Endothelial cell of umbilical vein (primary cell): ENCODE data around the gene PRKCB. TPM values are rescaled to one million over a fixed set of nuclear protein-coding genes. Genes with fewer than 3 reads are reported as not detected.

Experiments
- BruUV-seq: library from RNA; stranded (reverse); fragments of 400-500 nt; replicated peaks from 2 replicates; lab custom pipeline; 2021; lab: Mats Ljungman, UMichigan
- CTCF ChIA-PET: fragments of 300-600, 350-600 bp; sonication (Branson Sonifier 250); formaldehyde crosslinking; loops from one replicate; lab custom pipeline; 2021; ENCODE audit warnings: antibody characterized with exemption, inconsistent platforms; lab: Charles Lee
- POLR2A ChIA-PET: fragments of 300-600, 350-600 bp; sonication (Branson Sonifier 250); formaldehyde crosslinking; loops from one replicate; lab custom pipeline; 2021; ENCODE audit warnings: antibody characterized with exemption, inconsistent platforms; lab: Charles Lee
- DNase-seq: peaks from one replicate; pipeline ENCODE4 v3.0.0-alpha.2; 2011; ENCODE audit warnings: low read depth, low spot score
- FAIRE-seq: peaks from 2 replicates; lab custom pipeline; 2011; peaks lifted over from hg19 to GRCh38; lab: Jason Lieb, UNC
- H2AFZ ChIP-seq: 2 replicates; pipeline ENCODE4 v1.6.0; 2012; ENCODE audit warnings: low read depth, low read length, control low read depth, inconsistent platforms
- H3K27ac ChIP-seq: 2 replicates; pipeline ENCODE4 v1.5.1; 2011; ENCODE audit warnings: low read depth, mild to moderate bottlenecking, control low read depth, low read length, moderate library complexity; ENCODE audit not compliant: insufficient read depth
- H3K27me3 ChIP-seq, 2 experiments: 2 replicates each; pipeline versions ENCODE4 v1.6.0 to v1.6.1; 2011; ENCODE audit warnings: low read length in 2 of 2, mixed read lengths in 1 of 2; ENCODE audit not compliant: control insufficient read depth in 2 of 2, insufficient read depth in 2 of 2
- H3K36me3 ChIP-seq, 2 experiments: 2 replicates in 1 of 2; 3 replicates in 1 of 2; pipeline ENCODE4 v1.5.1; 2011; ENCODE audit warnings: low read length in 2 of 2, mild to moderate bottlenecking in 1 of 2, moderate library complexity in 1 of 2; ENCODE audit not compliant: control insufficient read depth in 2 of 2, insufficient read depth in 2 of 2; ENCODE audit errors: extremely low read depth in 1 of 2
- H3K4me1 ChIP-seq: 3 replicates; pipeline ENCODE4 v1.5.1; 2011; ENCODE audit warnings: mild to moderate bottlenecking, low read length; ENCODE audit not compliant: control insufficient read depth, insufficient read depth; ENCODE audit errors: extremely low read depth
- H3K4me2 ChIP-seq: 2 replicates; pipeline ENCODE4 v1.6.1; 2011; ENCODE audit warnings: low read length, control low read depth, mixed read lengths; ENCODE audit not compliant: insufficient read depth
- H3K4me3 ChIP-seq, 3 experiments: fragments of 200-600 bp in 1 of 3; sonication (generic), shearing (Covaris generic) in 1 of 3; replicated peaks in 1 of 3; 2 replicates each; pipeline ENCODE4 v1.5.1; 2011 to 2016; ENCODE audit warnings: control low read depth in 3 of 3, low read length in 3 of 3, mild to moderate bottlenecking in 2 of 3, inconsistent platforms in 1 of 3, low read depth in 1 of 3, moderate library complexity in 1 of 3; ENCODE audit not compliant: insufficient read depth in 1 of 3
- H3K79me2 ChIP-seq: 2 replicates; pipeline ENCODE4 v1.6.0; 2012; ENCODE audit warnings: low read length, inconsistent platforms; ENCODE audit not compliant: control insufficient read depth, insufficient read depth
- H3K9ac ChIP-seq: replicated peaks from 2 replicates; pipeline ENCODE3; 2011; ENCODE audit warnings: low read length, control low read depth; ENCODE audit not compliant: insufficient read depth; ENCODE audit errors: extremely low read depth
- H3K9me1 ChIP-seq: replicated peaks from 3 replicates; pipeline ENCODE4 v1.6.0; 2011; ENCODE audit warnings: mild to moderate bottlenecking, low read length; ENCODE audit not compliant: control insufficient read depth, insufficient read depth; ENCODE audit errors: extremely low read depth
- H3K9me3 ChIP-seq: replicated peaks from 2 replicates; pipeline ENCODE4 v1.5.1; 2012; ENCODE audit warnings: low read length, inconsistent platforms; ENCODE audit not compliant: control insufficient read depth, insufficient read depth
- H4K20me1 ChIP-seq: replicated peaks from 2 replicates; pipeline ENCODE3; 2011; ENCODE audit warnings: mild to moderate bottlenecking, low read length; ENCODE audit not compliant: control insufficient read depth, insufficient read depth; ENCODE audit errors: extremely low read depth
- EZH2 ChIP-seq: IDR thresholded peaks from 2 replicates; pipeline ENCODE4 v1.6.1; 2012; ENCODE audit warnings: borderline replicate concordance, low read depth, mild to moderate bottlenecking, moderate library complexity, low read length, inconsistent platforms; ENCODE audit not compliant: severe bottlenecking
- FOS ChIP-seq: IDR thresholded peaks from 2 replicates; pipeline ENCODE4 v1.6.1; 2011; ENCODE audit warnings: mild to moderate bottlenecking, low read length, moderate library complexity, borderline replicate concordance; ENCODE audit not compliant: insufficient read depth
- GATA2 ChIP-seq: IDR thresholded peaks from 2 replicates; pipeline ENCODE4 v1.7.0; 2011; ENCODE audit warnings: low read depth, mild to moderate bottlenecking, moderate library complexity, mixed read lengths, low read length; ENCODE audit not compliant: insufficient read length, insufficient read depth
- JUN ChIP-seq: IDR thresholded peaks from 2 replicates; pipeline ENCODE4 v1.6.1; 2011; ENCODE audit warnings: borderline replicate concordance, low read depth; ENCODE audit not compliant: insufficient read length, insufficient read depth
- MYC ChIP-seq: IDR thresholded peaks from one replicate; pipeline ENCODE4 v1.6.1; 2011; ENCODE audit warnings: mild to moderate bottlenecking, low read depth, low read length
- POLR2A ChIP-seq: IDR thresholded peaks from 2 replicates; pipeline ENCODE4 v1.6.1; 2012; ENCODE audit warnings: low read depth, mild to moderate bottlenecking, control low read depth, low read length
- POLR2AphosphoS5 ChIP-seq: IDR thresholded peaks from 2 replicates; pipeline ENCODE4 v1.6.1; 2012; ENCODE audit warnings: low read depth, mild to moderate bottlenecking, control low read depth, low read length, moderate library complexity; ENCODE audit not compliant: insufficient read depth
- dilution Hi-C: fragments of 300-500 bp; cut with MboI; formaldehyde crosslinking; loops from one replicate; pipeline ENCODE4 v1.15.0; 2019; ENCODE audit warnings: low sequenced_read_pairs; ENCODE audit not compliant: extremely low pct_ligation_motif_present
- intact Hi-C: fragments of 100-400 bp; cut with micrococcal nuclease; formaldehyde crosslinking; loops from one replicate; pipeline ENCODE4 v1.10.0; 2022
- polyA plus RNA-seq, 4 experiments: library from polyadenylated mRNA; depleted of rRNA in 3 of 4; stranded (reverse) in 3 of 4; unstranded in 1 of 4; fragments of >200 nt; gene quantifications; 2 replicates each; pipeline versions ENCODE4 v1.2.1 to v1.2.3, GENCODE V29; 2011 to 2012; ENCODE audit warnings: missing spikeins in 1 of 4
- total RNA-seq: library from RNA; stranded (reverse); gene quantifications from 2 replicates; pipeline ENCODE4 v1.2.3, GENCODE V29; 2021
- TF ChIP-seq, protein P1 (sequence below): IDR thresholded peaks from 2 replicates; pipeline ENCODE4 v1.6.1; 2011; ENCODE audit not compliant: insufficient read depth, insufficient read length
- TF ChIP-seq, protein P2 (sequence below), 2 donors: IDR thresholded peaks; 1 replicate in 1 of 2; 2 replicates in 1 of 2; pipeline ENCODE4 v1.5.1; 2011; ENCODE audit warnings: low read length in 2 of 2, mild to moderate bottlenecking in 2 of 2, moderate library complexity in 2 of 2, control low read depth in 1 of 2, inconsistent platforms in 1 of 2, low read depth in 1 of 2; ENCODE audit not compliant: insufficient read depth in 1 of 2; ENCODE audit errors: extremely low read depth in 1 of 2

The PRKCB gene
- total and polyA plus RNA-seq, 2 donors (not counting 3 experiments of a cell fraction or from before 2014, with no cell fraction given): 0.01 TPM; not detected in 1

- H4K20me1 ChIP-seq: no peaks in the 10 kb centered on the region
- no peaks in the 10 kb centered on the region for H3K9me1 ChIP-seq
- H3K36me3 ChIP-seq: no peaks in the 10 kb centered on the region
- H3K9me3 ChIP-seq: no peaks in the 10 kb centered on the region
- no peak for FAIRE-seq
- H2AFZ ChIP-seq: no peak overlapping the region
- H3K4me2 ChIP-seq: no peak overlapping the region
- dilution Hi-C loops (no loop called here), intact Hi-C loops (no loop called here)
- ChIA-PET POLR2A (no interaction called here), CTCF (interaction anchor here (0.7 to 13.3 kb wide), 6 partner anchors 208 to 702 kb away, joined by 3 to 133 read pairs (median 16); no protein-coding TSS in a partner anchor)
- no peaks in the 10 kb centered on the region for H3K4me1 ChIP-seq
- BruUV-seq: no TSS peak
- H3K4me3 ChIP-seq: no peak overlapping the region
- no peak for DNase-seq
- H3K79me2 ChIP-seq: no peaks in the 10 kb centered on the region
- H3K27ac ChIP-seq: no peak overlapping the region
- no peak for TF ChIP-seq JUN
- no peak for TF ChIP-seq FOS
- TF ChIP-seq, protein P1, sequence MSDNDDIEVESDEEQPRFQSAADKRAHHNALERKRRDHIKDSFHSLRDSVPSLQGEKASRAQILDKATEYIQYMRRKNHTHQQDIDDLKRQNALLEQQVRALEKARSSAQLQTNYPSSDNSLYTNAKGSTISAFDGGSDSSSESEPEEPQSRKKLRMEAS: no peak
- no peak for TF ChIP-seq POLR2A
- TF ChIP-seq MYC: no peak
- TF ChIP-seq, protein P2, sequence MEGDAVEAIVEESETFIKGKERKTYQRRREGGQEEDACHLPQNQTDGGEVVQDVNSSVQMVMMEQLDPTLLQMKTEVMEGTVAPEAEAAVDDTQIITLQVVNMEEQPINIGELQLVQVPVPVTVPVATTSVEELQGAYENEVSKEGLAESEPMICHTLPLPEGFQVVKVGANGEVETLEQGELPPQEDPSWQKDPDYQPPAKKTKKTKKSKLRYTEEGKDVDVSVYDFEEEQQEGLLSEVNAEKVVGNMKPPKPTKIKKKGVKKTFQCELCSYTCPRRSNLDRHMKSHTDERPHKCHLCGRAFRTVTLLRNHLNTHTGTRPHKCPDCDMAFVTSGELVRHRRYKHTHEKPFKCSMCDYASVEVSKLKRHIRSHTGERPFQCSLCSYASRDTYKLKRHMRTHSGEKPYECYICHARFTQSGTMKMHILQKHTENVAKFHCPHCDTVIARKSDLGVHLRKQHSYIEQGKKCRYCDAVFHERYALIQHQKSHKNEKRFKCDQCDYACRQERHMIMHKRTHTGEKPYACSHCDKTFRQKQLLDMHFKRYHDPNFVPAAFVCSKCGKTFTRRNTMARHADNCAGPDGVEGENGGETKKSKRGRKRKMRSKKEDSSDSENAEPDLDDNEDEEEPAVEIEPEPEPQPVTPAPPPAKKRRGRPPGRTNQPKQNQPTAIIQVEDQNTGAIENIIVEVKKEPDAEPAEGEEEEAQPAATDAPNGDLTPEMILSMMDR (IDR thresholded peaks at IDR 0.05; ENCODE audit: extremely low read depth in 1 of 2, insufficient read depth in 1 of 2, low read depth in 1 of 2, low read length in 2 of 2): no peak
- no peak for TF ChIP-seq POLR2AphosphoS5
- TF ChIP-seq GATA2: no peak
- no peak for TF ChIP-seq EZH2
- no peaks in the 10 kb centered on the region for H3K27me3 ChIP-seq
- H3K9ac ChIP-seq: no peak overlapping the region
Measured at GRCh38 chr16:23802776-23803175, 33.0 kb upstream of the PRKCB start.
